BLaER1 treated with 17β-estradiol and CSF1 and Interleukin-3, amounts not matched to agents 10 nM and 100 nM (cell line): ENCODE data around the gene NAA80.
A peak's percentile ranks its signal among the peaks of the same experiment; 100 is the strongest.
"Not testable (repeated sequence)": the region's sequence is repeated elsewhere in the genome, so short reads cannot be mapped to it uniquely, and the experiment has no call there.

ENCODE experiments used
- H3K27ac ChIP-seq, 11 experiments: shearing (Covaris generic); formaldehyde crosslinking; 2 replicates each; pipeline ENCODE4 v1.8.1; 2022
- H3K27me3 ChIP-seq, 11 experiments: shearing (Covaris generic); formaldehyde crosslinking; 2 replicates each; pipeline ENCODE4 v1.8.1; 2022
- H3K36me3 ChIP-seq, 11 experiments: shearing (Covaris generic); formaldehyde crosslinking; 2 replicates each; pipeline ENCODE4 v1.8.1; 2022
- H3K4me1 ChIP-seq, 10 experiments: shearing (Covaris generic); formaldehyde crosslinking; 2 replicates each; pipeline ENCODE4 v1.8.1; 2022
- H3K4me2 ChIP-seq, 11 experiments: shearing (Covaris generic); formaldehyde crosslinking; 2 replicates each; pipeline ENCODE4 v1.8.1; 2022
- H3K4me3 ChIP-seq, 10 experiments: shearing (Covaris generic); formaldehyde crosslinking; 2 replicates each; pipeline ENCODE4 v1.8.1; 2022
- H3K9ac ChIP-seq, 11 experiments: shearing (Covaris generic); formaldehyde crosslinking; 2 replicates each; pipeline ENCODE4 v1.8.1; 2022
- H3K9me3 ChIP-seq, 11 experiments: shearing (Covaris generic); formaldehyde crosslinking; replicated peaks in 1 of 11; 2 replicates each; pipeline ENCODE4 v1.8.1; 2022
- H4K20me1 ChIP-seq, 11 experiments: shearing (Covaris generic); formaldehyde crosslinking; 2 replicates each; pipeline ENCODE4 v1.8.1; 2022
- Cebpa-rat ChIP-seq, 11 experiments: shearing (Covaris generic); IDR thresholded peaks; 2 replicates each; pipeline ENCODE4 v1.8.1; 2022

NAA80 gene

GRCh38 chr3:50316657-50317242 lies 17.5 kb upstream of the NAA80 start:
- no peaks in the 10 kb centered on the region; a peak in 1 of 22 replicates for H3K9me3 ChIP-seq
- peak overlapping the region in 9 of 11 experiments; percentile 0 to 98 (median 44); a peak in 15 of 22 replicates for H3K9ac ChIP-seq
- H3K27ac ChIP-seq, result peak overlapping the region in 3 of 11 experiments; percentile 9 to 32 (median 28); a peak in 4 of 22 replicates
- TF ChIP-seq Cebpa-rat (IDR thresholded peaks at IDR 0.05), result no peak
- H3K4me3 ChIP-seq, result no peak overlapping the region
- H3K36me3 ChIP-seq, result peaks cover 19 to 60% (median 50%) of the 10 kb centered on the region in 11 experiments; a peak in 19 of 22 replicates
- H4K20me1 ChIP-seq, result peaks cover 0 to 47% (median 41%) of the 10 kb centered on the region in 11 experiments; a peak in 17 of 22 replicates
- H3K27me3 ChIP-seq, result no peaks in the 10 kb centered on the region
- H3K4me2 ChIP-seq, result peak overlapping the region; percentile 90 to 99 (median 97); a peak in 15 of 22 replicates
- H3K4me1 ChIP-seq, result peaks cover 41 to 47% (median 44%) of the 10 kb centered on the region in 10 experiments

- TF ChIP-seq Cebpa-rat (IDR thresholded peaks at IDR 0.05), result no peak
- Histone ChIP-seq H3K36me3 (peaks cover 19 to 59% (median 49%) of the 10 kb centered on the region in 11 experiments; a peak in 19 of 22 replicates), H3K4me3 (no peak overlapping the region), H3K9ac (no peak overlapping the region; a peak in 1 of 22 replicates), H3K4me1 (peaks cover 33 to 37% (median 35%) of the 10 kb centered on the region in 10 experiments), H3K27me3 (no peaks in the 10 kb centered on the region), H4K20me1 (peaks cover 0 to 40% (median 35%) of the 10 kb centered on the region in 11 experiments; a peak in 17 of 22 replicates), H3K4me2 (no peak overlapping the region), H3K9me3 (peaks cover under 1 to 6% (median 4%) of the 10 kb centered on the region in 11 experiments; a peak in 19 of 22 replicates), H3K27ac (no peak overlapping the region)
These were observed 15.6 kb upstream of the NAA80 start for GRCh38 chr3:50314816-50315215.

- Histone ChIP-seq H3K4me2 (no peak overlapping the region), H4K20me1 (peaks cover 0 to 35% (median 31%) of the 10 kb centered on the region in 11 experiments; a peak in 17 of 22 replicates), H3K36me3 (peaks cover 19 to 59% (median 49%) of the 10 kb centered on the region in 11 experiments; a peak in 20 of 22 replicates), H3K9ac (peak overlapping the region in 2 of 11 experiments; percentile 2 to 22; a peak in 1 of 22 replicates), H3K9me3 (peaks cover 5 to 10% (median 9%) of the 10 kb centered on the region in 11 experiments), H3K27ac (no peak overlapping the region), H3K27me3 (no peaks in the 10 kb centered on the region), H3K4me1 (peaks cover 28 to 33% (median 30%) of the 10 kb centered on the region in 10 experiments), H3K4me3 (no peak overlapping the region)
- no peak for TF ChIP-seq Cebpa-rat (IDR thresholded peaks at IDR 0.05)
These were observed 15.1 kb upstream of the NAA80 start for GRCh38 chr3:50314342-50314741.

- H3K9ac ChIP-seq, H3K4me1 ChIP-seq, H3K4me3 ChIP-seq, H3K4me2 ChIP-seq, H3K27ac ChIP-seq, H3K27me3 ChIP-seq: not testable (repeated sequence)
- peaks cover 28 to 33% (median 32%) of the 10 kb centered on the region in 11 experiments for H3K9me3 ChIP-seq
- H3K36me3 ChIP-seq, result peaks cover 9 to 55% (median 41%) of the 10 kb centered on the region in 11 experiments; a peak in 20 of 22 replicates
- H4K20me1 ChIP-seq, result peaks cover 0 to 15% (median 10%) of the 10 kb centered on the region in 11 experiments; a peak in 17 of 22 replicates
These were observed 12.8 kb upstream of the NAA80 start for GRCh38 chr3:50312041-50312440.

- no peak overlapping the region for H3K9ac ChIP-seq
- TF ChIP-seq Cebpa-rat (IDR thresholded peaks at IDR 0.05), result no peak
- no peak overlapping the region for H3K4me2 ChIP-seq
These were observed 5.4 kb upstream of the NAA80 start for GRCh38 chr3:50304601-50305000.

GRCh38 chr3:50303013-50303815 lies 4.0 kb upstream of the NAA80 start, which contains the start of gene HYAL1:
HYAL1 (minus strand) TSS chr3:50303574; CDS start chr3:50302956, 618 bp downstream.
- no peak within 1 kb of the TSS for H3K4me3 ChIP-seq
- peaks cover 16 to 31% (median 19%) of the 10 kb centered on the region in 10 experiments for H3K4me1 ChIP-seq
- H3K36me3 ChIP-seq, result peaks cover 0 to 20% (median 6%) of the 10 kb centered on the region in 11 experiments; a peak in 11 of 22 replicates
- no peak within 1 kb of the TSS for H3K4me2 ChIP-seq
- H3K27ac ChIP-seq, result no peak within 1 kb of the TSS
- H3K9me3 ChIP-seq, result peaks cover 15 to 26% (median 23%) of the 10 kb centered on the region in 11 experiments
- TF ChIP-seq Cebpa-rat (IDR thresholded peaks at IDR 0.05), result no peak
- H3K9ac ChIP-seq, result peak within 1 kb of the TSS in 2 of 11 experiments; percentile 5 to 29; a peak in 1 of 22 replicates
- peaks cover 0 to 5% (median 0%) of the 10 kb centered on the region in 11 experiments; a peak in 4 of 22 replicates for H4K20me1 ChIP-seq
- H3K27me3 ChIP-seq, result no peaks in the 10 kb centered on the region

More at GRCh38 chr3:50304601-50305000, 5.4 kb upstream of the NAA80 start:
- H3K4me3 ChIP-seq, result no peak overlapping the region
- H3K4me1 ChIP-seq, result peaks cover 10 to 25% (median 13%) of the 10 kb centered on the region in 10 experiments
- no peaks in the 10 kb centered on the region for H3K27me3 ChIP-seq
- H3K27ac ChIP-seq, result no peak overlapping the region
- H4K20me1 ChIP-seq, result no peaks in the 10 kb centered on the region
- H3K36me3 ChIP-seq, result peaks cover 0 to 32% (median 19%) of the 10 kb centered on the region in 11 experiments; a peak in 18 of 22 replicates
- H3K9me3 ChIP-seq, result peaks cover 29 to 40% (median 37%) of the 10 kb centered on the region in 11 experiments

GRCh38 chr3:50302095-50303012 lies 3.1 kb upstream of the NAA80 start:
- TF ChIP-seq Cebpa-rat (IDR thresholded peaks at IDR 0.05), result no peak
- peaks cover 0 to 13% (median 0%) of the 10 kb centered on the region in 11 experiments; a peak in 7 of 22 replicates for H3K36me3 ChIP-seq
- no peak overlapping the region for H3K27ac ChIP-seq
- peaks cover 0 to 13% (median 0%) of the 10 kb centered on the region in 11 experiments; a peak in 5 of 22 replicates for H4K20me1 ChIP-seq
- H3K4me2 ChIP-seq, result no peak overlapping the region
- H3K9me3 ChIP-seq, result peaks cover 7 to 18% (median 14%) of the 10 kb centered on the region in 11 experiments; a peak in 20 of 22 replicates
- H3K4me3 ChIP-seq, result no peak overlapping the region
- H3K9ac ChIP-seq, result no peak overlapping the region; a peak in 1 of 22 replicates
- no peaks in the 10 kb centered on the region for H3K27me3 ChIP-seq
- H3K4me1 ChIP-seq, result peaks cover 24 to 40% (median 26%) of the 10 kb centered on the region in 10 experiments
